OCI-LY7 (cell line): ENCODE measurements around the gene BRD9. TPM values are rescaled to one million over a fixed set of nuclear protein-coding genes. Genes with fewer than 3 reads are reported as not detected.

Source experiments
- BruUV-seq: library from RNA; stranded (reverse); fragments of 400-500 nt; replicated peaks from 2 replicates; lab custom pipeline; 2021; lab: Mats Ljungman, UMichigan
- CTCF ChIA-PET: fragments of 300-600 bp; sonication (Branson Sonifier 250); formaldehyde crosslinking; loops from one replicate; lab custom pipeline; 2022; ENCODE audit warnings: antibody characterized with exemption; ENCODE audit not compliant: unreplicated experiment; lab: Charles Lee
- POLR2A ChIA-PET: fragments of 300-600 bp; sonication (Branson Sonifier 250); formaldehyde crosslinking; loops from one replicate; lab custom pipeline; 2022; ENCODE audit warnings: antibody characterized with exemption; lab: Charles Lee
- DNase-seq: peaks from one replicate; pipeline ENCODE4 v3.0.0-alpha.2; 2015; ENCODE audit warnings: low spot score
- H2AFZ ChIP-seq: fragments of 200-600 bp; sonication (generic), shearing (Covaris generic); 2 replicates; pipeline ENCODE4 v1.6.1; 2014; ENCODE audit warnings: mild to moderate bottlenecking, antibody characterized with exemption, low read length, moderate library complexity
- H3K27ac ChIP-seq: fragments of 200-600 bp; sonication (generic); 2 replicates; pipeline ENCODE4 v1.5.1; 2014; ENCODE audit warnings: mixed run types, low read depth, mild to moderate bottlenecking, moderate library complexity, low read length, inconsistent platforms; ENCODE audit not compliant: poor library complexity, severe bottlenecking
- H3K36me3 ChIP-seq: fragments of 200-600 bp; sonication (generic); 2 replicates; pipeline ENCODE4 v1.6.1; 2014; ENCODE audit warnings: mild to moderate bottlenecking, antibody characterized with exemption, low read length, moderate library complexity, mixed read lengths; ENCODE audit not compliant: insufficient read depth
- H3K4me1 ChIP-seq: fragments of 200-600 bp; sonication (generic); 2 replicates; pipeline ENCODE4 v1.5.1; 2014; ENCODE audit warnings: mild to moderate bottlenecking, low read length; ENCODE audit not compliant: insufficient read depth, poor library complexity, severe bottlenecking
- H3K4me2 ChIP-seq: fragments of 200-600 bp; sonication (generic); 2 replicates; pipeline ENCODE4 v1.6.1; 2014; ENCODE audit warnings: mild to moderate bottlenecking, low read length
- H3K4me3 ChIP-seq: fragments of 200-600 bp; sonication (generic); 2 replicates; pipeline ENCODE4 v1.5.1; 2014; ENCODE audit warnings: mild to moderate bottlenecking, low read depth, low read length; ENCODE audit not compliant: poor library complexity, severe bottlenecking
- H3K79me2 ChIP-seq: fragments of 200-600 bp; sonication (generic); 2 replicates; pipeline ENCODE4 v1.6.1; 2016; ENCODE audit warnings: low read depth, mild to moderate bottlenecking, low read length, moderate library complexity, mixed read lengths; ENCODE audit not compliant: insufficient read depth
- H3K9me2 ChIP-seq: fragments of 200-600 bp; sonication (generic); 2 replicates; pipeline ENCODE4 v1.6.1; 2016; ENCODE audit warnings: mild to moderate bottlenecking, low read length, mixed read lengths; ENCODE audit not compliant: insufficient read depth
- H3K9me3 ChIP-seq: fragments of 200-600 bp; sonication (generic); 2 replicates; pipeline ENCODE4 v1.6.1; 2014; ENCODE audit warnings: mild to moderate bottlenecking, mixed run types, low read length, mixed read lengths
- H4K20me1 ChIP-seq: fragments of 200-600 bp; sonication (generic); 2 replicates; pipeline ENCODE4 v1.6.1; 2014; ENCODE audit warnings: mild to moderate bottlenecking, antibody characterized with exemption, low read length, moderate library complexity, mixed read lengths; ENCODE audit not compliant: insufficient read depth
- CTCF ChIP-seq: fragments of 200-600 bp; sonication (generic); conservative IDR thresholded peaks from 2 replicates; pipeline ENCODE4 v1.5.1; 2014; ENCODE audit warnings: mild to moderate bottlenecking, antibody characterized with exemption, low read length, moderate library complexity, mixed read lengths
- EZH2phosphoT487 ChIP-seq: fragments of 200-600 bp; sonication (generic); IDR thresholded peaks from 2 replicates; pipeline ENCODE4 v1.6.1; 2018; ENCODE audit warnings: low read depth, borderline replicate concordance, mild to moderate bottlenecking, mixed run types, antibody characterized with exemption, low read length, moderate library complexity, mixed read lengths
- intact Hi-C: fragments of 100-400 bp; cut with micrococcal nuclease; formaldehyde crosslinking; loops from one replicate; pipeline ENCODE4 v1.10.0; 2022; ENCODE audit not compliant: unreplicated experiment
- total RNA-seq, 2 experiments: library from RNA; depleted of rRNA in 1 of 2; stranded (reverse); fragments of >200 nt in 1 of 2; shearing (Covaris generic) in 1 of 2; gene quantifications; 2 replicates each; pipeline ENCODE4 v1.2.3, GENCODE V29; 2014 to 2022

Gene BRD9
- total RNA-seq, 2 experiments from 2014 or later, result 46.7 to 78.7 TPM

GRCh38 chr5:909086-909485, 16.5 kb upstream of the BRD9 start:
- H4K20me1 ChIP-seq, result peaks cover 2% of the 10 kb centered on the region; the same call in 1 of the 2 replicates
- no peak overlapping the region for H3K4me2 ChIP-seq
- H3K9me2 ChIP-seq, result no peaks in the 10 kb centered on the region
- TF ChIP-seq CTCF (no peak), EZH2phosphoT487 (no peak)
- H3K36me3 ChIP-seq, result peaks cover 90% of the 10 kb centered on the region
- ChIA-PET POLR2A (no interaction called here), CTCF (no interaction called here)
- BruUV-seq, result no TSS peak
- H2AFZ ChIP-seq, result no peak overlapping the region
- no peaks in the 10 kb centered on the region for H3K9me3 ChIP-seq
- no peak overlapping the region for H3K4me3 ChIP-seq
- DNase-seq, result no peak
- H3K4me1 ChIP-seq, result no peaks in the 10 kb centered on the region
- intact Hi-C loops, result no loop called here
- no peaks in the 10 kb centered on the region for H3K79me2 ChIP-seq
- H3K27ac ChIP-seq, result no peak overlapping the region

- intact Hi-C loops, result no loop called here
- H3K79me2 ChIP-seq, result no peaks in the 10 kb centered on the region
- peaks cover 7% of the 10 kb centered on the region; the same call in 1 of the 2 replicates for H4K20me1 ChIP-seq
- no peak overlapping the region for H3K4me2 ChIP-seq
- BruUV-seq, result no TSS peak
- H3K9me2 ChIP-seq, result no peaks in the 10 kb centered on the region
- no peak for DNase-seq
- TF ChIP-seq EZH2phosphoT487, result no peak
- TF ChIP-seq CTCF, result no peak
- H2AFZ ChIP-seq, result no peak overlapping the region
- no peaks in the 10 kb centered on the region for H3K4me1 ChIP-seq
- CTCF ChIA-PET, result no interaction called here
- POLR2A ChIA-PET, result interaction anchor here (0.5 kb wide), 1 partner anchor 24 kb away, joined by 3 read pairs; no protein-coding TSS in a partner anchor
- no peaks in the 10 kb centered on the region for H3K9me3 ChIP-seq
- H3K27ac ChIP-seq, result no peak overlapping the region
- no peak overlapping the region for H3K4me3 ChIP-seq
- H3K36me3 ChIP-seq, result peaks cover 88% of the 10 kb centered on the region
Measured at GRCh38 chr5:908172-908571, 15.6 kb upstream of the BRD9 start.

- intact Hi-C loops, result no loop called here
- ChIA-PET CTCF (no interaction called here), POLR2A (no interaction called here)
- Histone ChIP-seq H3K4me3 (no peak overlapping the region), H3K9me2 (no peaks in the 10 kb centered on the region), H3K36me3 (peaks cover 86% of the 10 kb centered on the region), H3K4me2 (no peak overlapping the region), H3K4me1 (no peaks in the 10 kb centered on the region), H3K27ac (no peak overlapping the region), H2AFZ (no peak overlapping the region), H4K20me1 (peaks cover 7% of the 10 kb centered on the region; the same call in 1 of the 2 replicates), H3K79me2 (no peaks in the 10 kb centered on the region), H3K9me3 (no peaks in the 10 kb centered on the region)
- TF ChIP-seq EZH2phosphoT487 (no peak), CTCF (no peak)
- DNase-seq, result no peak
- BruUV-seq, result no TSS peak
Measured at GRCh38 chr5:907366-907910, 14.8 kb upstream of the BRD9 start.
